WTC11 (cell line): ENCODE measurements around the gene LDLRAD4. TPM values are rescaled to one million over a fixed set of nuclear protein-coding genes. Genes with fewer than 3 reads are reported as not detected.
A peak's percentile ranks its signal among the peaks of the same experiment; 100 is the strongest.

ENCODE experiments used
- ATAC-seq: fragments of 200-7000 bp; cut with Tn5 transposase; 2 replicates; pipeline ENCODE4 v1.10.0; 2021; ENCODE audit warnings: mild to moderate bottlenecking, moderate library complexity
- CTCF ChIA-PET: fragments of 300-600 bp; sonication (Branson Sonifier 250); formaldehyde crosslinking; loops from one replicate; lab custom pipeline; 2021; ENCODE audit warnings: antibody characterized with exemption; lab: Charles Lee
- POLR2A ChIA-PET: fragments of 350-600 bp; sonication (Branson Sonifier 250); formaldehyde crosslinking; loops from one replicate; lab custom pipeline; 2021; ENCODE audit warnings: antibody characterized with exemption; lab: Charles Lee
- DNase-seq: peaks from one replicate; pipeline ENCODE4 v3.0.0; 2021; ENCODE audit warnings: low spot score
- H3K27ac Mint-ChIP-seq: 2 replicates; pipeline ENCODE4 v1.8.0; 2021; ENCODE audit warnings: mixed read lengths
- H3K27me3 Mint-ChIP-seq: 2 replicates; pipeline ENCODE4 v1.8.0; 2021; ENCODE audit warnings: low read depth, mild to moderate bottlenecking, moderate library complexity, mixed read lengths
- H3K36me3 Mint-ChIP-seq: 2 replicates; pipeline ENCODE4 v1.8.0; 2021; ENCODE audit warnings: mixed read lengths
- H3K4me1 Mint-ChIP-seq: 2 replicates; pipeline ENCODE4 v1.8.0; 2022; ENCODE audit warnings: mixed read lengths
- H3K4me3 Mint-ChIP-seq: 2 replicates; pipeline ENCODE4 v1.8.0; 2021; ENCODE audit warnings: mild to moderate bottlenecking, moderate library complexity, mixed read lengths
- H3K9me3 Mint-ChIP-seq: 2 replicates; pipeline ENCODE4 v1.8.0; 2021; ENCODE audit warnings: mixed read lengths
- ESRRA ChIP-seq: sonication (generic); formaldehyde crosslinking; IDR thresholded peaks from 2 replicates; pipeline ENCODE4 v1.8.1; 2022; ENCODE audit warnings: mild to moderate bottlenecking, missing genetic modification reagents, borderline replicate concordance
- FOXP1 ChIP-seq: sonication (generic); formaldehyde crosslinking; IDR thresholded peaks from 2 replicates; pipeline ENCODE4 v1.8.0; 2022; ENCODE audit warnings: missing genetic modification reagents, mild to moderate bottlenecking, moderate library complexity, borderline replicate concordance
- IRF2 ChIP-seq: sonication (generic); formaldehyde crosslinking; IDR thresholded peaks from 2 replicates; pipeline ENCODE4 v1.8.0; 2022; ENCODE audit warnings: low read depth, missing genetic modification reagents, borderline replicate concordance
- JUN ChIP-seq: sonication (generic); formaldehyde crosslinking; IDR thresholded peaks from 2 replicates; pipeline ENCODE4 v1.8.0; 2023; ENCODE audit warnings: mild to moderate bottlenecking, missing genetic modification reagents
- NFATC4 ChIP-seq: fragments of 250-450 bp; sonication (Bioruptor Pico); IDR thresholded peaks from 2 replicates; pipeline ENCODE4 v1.9.0; 2021; ENCODE audit warnings: mild to moderate bottlenecking
- RELA ChIP-seq: sonication (generic); formaldehyde crosslinking; IDR thresholded peaks from 2 replicates; pipeline ENCODE4 v1.8.1; 2022; ENCODE audit warnings: missing genetic modification reagents, mild to moderate bottlenecking, borderline replicate concordance
- SMAD3 ChIP-seq: sonication (generic); formaldehyde crosslinking; IDR thresholded peaks from 2 replicates; pipeline ENCODE4 v1.8.0; 2022; ENCODE audit warnings: missing genetic modification reagents, mild to moderate bottlenecking, borderline replicate concordance
- ZNF671 ChIP-seq: fragments of 250-450 bp; sonication (Bioruptor Pico); IDR thresholded peaks from 2 replicates; pipeline ENCODE4 v1.8.0; 2021; ENCODE audit warnings: mild to moderate bottlenecking
- total RNA-seq: library from RNA; stranded (reverse); gene quantifications from 3 replicates; pipeline ENCODE4 v1.2.3, GENCODE V29; 2021
- TF ChIP-seq, protein P1 (sequence below): fragments of 250-450 bp; sonication (Bioruptor Pico); IDR thresholded peaks from 2 replicates; pipeline ENCODE4 v1.9.0; 2021; ENCODE audit warnings: moderate library complexity, mild to moderate bottlenecking, inconsistent platforms, borderline replicate concordance
- TF ChIP-seq, protein P2 (sequence below): fragments of 250-450 bp; sonication (Bioruptor Pico); IDR thresholded peaks from 2 replicates; pipeline ENCODE4 v1.9.0; 2021; ENCODE audit warnings: mild to moderate bottlenecking
- TF ChIP-seq, protein P3 (sequence below): sonication (generic); formaldehyde crosslinking; IDR thresholded peaks from 2 replicates; pipeline ENCODE4 v1.8.1; 2023; ENCODE audit warnings: mild to moderate bottlenecking, missing genetic modification reagents, moderate library complexity
- TF ChIP-seq, protein P4 (sequence below): sonication (generic); formaldehyde crosslinking; IDR thresholded peaks from 2 replicates; pipeline ENCODE4 v1.8.0; 2022; ENCODE audit warnings: mild to moderate bottlenecking, missing genetic modification reagents
- TF ChIP-seq, protein P5 (sequence below): fragments of 200-600 bp; IDR thresholded peaks from 2 replicates; pipeline ENCODE4 v1.8.0; 2022; ENCODE audit warnings: antibody characterized with exemption
- TF ChIP-seq, protein P6 (sequence below): fragments of 250-450 bp; sonication (Bioruptor Pico); IDR thresholded peaks from 2 replicates; pipeline ENCODE4 v1.8.0; 2021; ENCODE audit warnings: mild to moderate bottlenecking
- TF ChIP-seq, protein P7 (sequence below): sonication (generic); formaldehyde crosslinking; IDR thresholded peaks from 2 replicates; pipeline ENCODE4 v1.8.1; 2022; ENCODE audit warnings: low read depth, missing genetic modification reagents, borderline replicate concordance
- TF ChIP-seq, protein P8 (sequence below): sonication (generic); formaldehyde crosslinking; conservative IDR thresholded peaks from 2 replicates; pipeline ENCODE4 v1.8.1; 2023; ENCODE audit warnings: mild to moderate bottlenecking, low read depth, missing genetic modification reagents, moderate library complexity
- TF ChIP-seq, protein P9 (sequence below): fragments of 250-450 bp; sonication (Bioruptor Pico); conservative IDR thresholded peaks from 2 replicates; pipeline ENCODE4 v1.9.0; 2021; ENCODE audit warnings: mild to moderate bottlenecking

Gene LDLRAD4
- total RNA-seq, 1 experiment from 2014 or later = 6.2 TPM

DNA sequence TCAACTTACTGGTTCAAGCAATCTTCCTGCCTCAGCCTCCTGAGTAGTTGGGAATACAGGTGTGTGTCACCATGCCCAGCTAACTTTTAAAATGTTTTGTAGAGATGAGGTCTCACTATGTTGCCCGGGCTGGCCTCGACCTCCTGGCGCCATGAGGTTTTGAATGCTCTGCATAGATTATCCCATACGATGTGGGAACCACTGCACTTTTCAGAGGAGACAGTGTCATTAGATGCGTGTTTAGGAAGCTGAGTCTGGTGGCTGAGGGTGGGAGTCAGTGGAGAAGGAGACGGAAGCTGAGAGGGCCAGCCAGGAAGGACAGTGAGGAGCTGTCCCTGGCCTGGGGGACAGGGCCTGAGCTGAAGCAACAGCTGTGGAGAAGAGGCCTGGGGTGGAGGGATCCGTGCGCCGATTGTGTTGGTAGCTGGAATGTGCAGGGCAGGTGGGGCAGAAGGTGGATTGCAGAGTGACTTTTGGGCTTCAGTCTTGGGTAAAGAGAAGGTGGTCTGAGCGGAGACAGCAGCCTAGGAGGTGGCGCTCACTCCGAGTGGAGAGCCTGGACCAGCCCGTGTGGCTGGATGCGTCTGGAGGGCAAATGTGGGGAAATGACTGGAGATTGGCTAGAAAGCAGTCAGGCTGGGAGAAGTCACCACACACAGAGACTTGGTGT is 68.0 kb downstream of the LDLRAD4 start:
- Mint-ChIP-seq H3K27me3 (no peaks in the 10 kb centered on the region), H3K4me1 (no peaks in the 10 kb centered on the region), H3K27ac (peak overlapping the region; percentile 48; the same call in 1 of the 2 replicates), H3K9me3 (peaks cover 11% of the 10 kb centered on the region; the same call in 1 of the 2 replicates), H3K36me3 (0 out of 2 replicates have a peak, but pooled peaks cover 6% of the 10 kb centered on the region), H3K4me3 (no peak overlapping the region)
- TF ChIP-seq, protein P1, sequence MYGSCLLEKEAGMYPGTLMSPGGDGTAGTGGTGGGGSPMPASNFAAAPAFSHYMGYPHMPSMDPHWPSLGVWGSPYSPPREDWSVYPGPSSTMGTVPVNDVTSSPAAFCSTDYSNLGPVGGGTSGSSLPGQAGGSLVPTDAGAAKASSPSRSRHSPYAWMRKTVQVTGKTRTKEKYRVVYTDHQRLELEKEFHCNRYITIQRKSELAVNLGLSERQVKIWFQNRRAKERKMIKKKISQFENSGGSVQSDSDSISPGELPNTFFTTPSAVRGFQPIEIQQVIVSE (CRISPR knock-in tag) = no peak
- TF ChIP-seq IRF2 (CRISPR knock-in tag) (no peak), JUN (CRISPR knock-in tag) (no peak), FOXP1 (no peak), RELA (CRISPR knock-in tag) (no peak), ESRRA (CRISPR knock-in tag) (no peak), ZNF671 (CRISPR knock-in tag) (no peak), NFATC4 (CRISPR knock-in tag) (no peak), SMAD3 (CRISPR knock-in tag) (no peak)
- TF ChIP-seq, protein P2, sequence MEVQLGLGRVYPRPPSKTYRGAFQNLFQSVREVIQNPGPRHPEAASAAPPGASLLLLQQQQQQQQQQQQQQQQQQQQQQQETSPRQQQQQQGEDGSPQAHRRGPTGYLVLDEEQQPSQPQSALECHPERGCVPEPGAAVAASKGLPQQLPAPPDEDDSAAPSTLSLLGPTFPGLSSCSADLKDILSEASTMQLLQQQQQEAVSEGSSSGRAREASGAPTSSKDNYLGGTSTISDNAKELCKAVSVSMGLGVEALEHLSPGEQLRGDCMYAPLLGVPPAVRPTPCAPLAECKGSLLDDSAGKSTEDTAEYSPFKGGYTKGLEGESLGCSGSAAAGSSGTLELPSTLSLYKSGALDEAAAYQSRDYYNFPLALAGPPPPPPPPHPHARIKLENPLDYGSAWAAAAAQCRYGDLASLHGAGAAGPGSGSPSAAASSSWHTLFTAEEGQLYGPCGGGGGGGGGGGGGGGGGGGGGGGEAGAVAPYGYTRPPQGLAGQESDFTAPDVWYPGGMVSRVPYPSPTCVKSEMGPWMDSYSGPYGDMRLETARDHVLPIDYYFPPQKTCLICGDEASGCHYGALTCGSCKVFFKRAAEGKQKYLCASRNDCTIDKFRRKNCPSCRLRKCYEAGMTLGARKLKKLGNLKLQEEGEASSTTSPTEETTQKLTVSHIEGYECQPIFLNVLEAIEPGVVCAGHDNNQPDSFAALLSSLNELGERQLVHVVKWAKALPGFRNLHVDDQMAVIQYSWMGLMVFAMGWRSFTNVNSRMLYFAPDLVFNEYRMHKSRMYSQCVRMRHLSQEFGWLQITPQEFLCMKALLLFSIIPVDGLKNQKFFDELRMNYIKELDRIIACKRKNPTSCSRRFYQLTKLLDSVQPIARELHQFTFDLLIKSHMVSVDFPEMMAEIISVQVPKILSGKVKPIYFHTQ (CRISPR knock-in tag) = no peak
- TF ChIP-seq, protein P3, sequence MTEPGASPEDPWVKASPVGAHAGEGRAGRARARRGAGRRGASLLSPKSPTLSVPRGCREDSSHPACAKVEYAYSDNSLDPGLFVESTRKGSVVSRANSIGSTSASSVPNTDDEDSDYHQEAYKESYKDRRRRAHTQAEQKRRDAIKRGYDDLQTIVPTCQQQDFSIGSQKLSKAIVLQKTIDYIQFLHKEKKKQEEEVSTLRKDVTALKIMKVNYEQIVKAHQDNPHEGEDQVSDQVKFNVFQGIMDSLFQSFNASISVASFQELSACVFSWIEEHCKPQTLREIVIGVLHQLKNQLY = no peak
- TF ChIP-seq, protein P4, sequence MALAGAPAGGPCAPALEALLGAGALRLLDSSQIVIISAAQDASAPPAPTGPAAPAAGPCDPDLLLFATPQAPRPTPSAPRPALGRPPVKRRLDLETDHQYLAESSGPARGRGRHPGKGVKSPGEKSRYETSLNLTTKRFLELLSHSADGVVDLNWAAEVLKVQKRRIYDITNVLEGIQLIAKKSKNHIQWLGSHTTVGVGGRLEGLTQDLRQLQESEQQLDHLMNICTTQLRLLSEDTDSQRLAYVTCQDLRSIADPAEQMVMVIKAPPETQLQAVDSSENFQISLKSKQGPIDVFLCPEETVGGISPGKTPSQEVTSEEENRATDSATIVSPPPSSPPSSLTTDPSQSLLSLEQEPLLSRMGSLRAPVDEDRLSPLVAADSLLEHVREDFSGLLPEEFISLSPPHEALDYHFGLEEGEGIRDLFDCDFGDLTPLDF = no peak
- TF ChIP-seq, protein P5, sequence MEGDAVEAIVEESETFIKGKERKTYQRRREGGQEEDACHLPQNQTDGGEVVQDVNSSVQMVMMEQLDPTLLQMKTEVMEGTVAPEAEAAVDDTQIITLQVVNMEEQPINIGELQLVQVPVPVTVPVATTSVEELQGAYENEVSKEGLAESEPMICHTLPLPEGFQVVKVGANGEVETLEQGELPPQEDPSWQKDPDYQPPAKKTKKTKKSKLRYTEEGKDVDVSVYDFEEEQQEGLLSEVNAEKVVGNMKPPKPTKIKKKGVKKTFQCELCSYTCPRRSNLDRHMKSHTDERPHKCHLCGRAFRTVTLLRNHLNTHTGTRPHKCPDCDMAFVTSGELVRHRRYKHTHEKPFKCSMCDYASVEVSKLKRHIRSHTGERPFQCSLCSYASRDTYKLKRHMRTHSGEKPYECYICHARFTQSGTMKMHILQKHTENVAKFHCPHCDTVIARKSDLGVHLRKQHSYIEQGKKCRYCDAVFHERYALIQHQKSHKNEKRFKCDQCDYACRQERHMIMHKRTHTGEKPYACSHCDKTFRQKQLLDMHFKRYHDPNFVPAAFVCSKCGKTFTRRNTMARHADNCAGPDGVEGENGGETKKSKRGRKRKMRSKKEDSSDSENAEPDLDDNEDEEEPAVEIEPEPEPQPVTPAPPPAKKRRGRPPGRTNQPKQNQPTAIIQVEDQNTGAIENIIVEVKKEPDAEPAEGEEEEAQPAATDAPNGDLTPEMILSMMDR = no peak
- TF ChIP-seq, protein P6, sequence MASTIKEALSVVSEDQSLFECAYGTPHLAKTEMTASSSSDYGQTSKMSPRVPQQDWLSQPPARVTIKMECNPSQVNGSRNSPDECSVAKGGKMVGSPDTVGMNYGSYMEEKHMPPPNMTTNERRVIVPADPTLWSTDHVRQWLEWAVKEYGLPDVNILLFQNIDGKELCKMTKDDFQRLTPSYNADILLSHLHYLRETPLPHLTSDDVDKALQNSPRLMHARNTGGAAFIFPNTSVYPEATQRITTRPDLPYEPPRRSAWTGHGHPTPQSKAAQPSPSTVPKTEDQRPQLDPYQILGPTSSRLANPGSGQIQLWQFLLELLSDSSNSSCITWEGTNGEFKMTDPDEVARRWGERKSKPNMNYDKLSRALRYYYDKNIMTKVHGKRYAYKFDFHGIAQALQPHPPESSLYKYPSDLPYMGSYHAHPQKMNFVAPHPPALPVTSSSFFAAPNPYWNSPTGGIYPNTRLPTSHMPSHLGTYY (CRISPR knock-in tag) = no peak
- TF ChIP-seq, protein P7, sequence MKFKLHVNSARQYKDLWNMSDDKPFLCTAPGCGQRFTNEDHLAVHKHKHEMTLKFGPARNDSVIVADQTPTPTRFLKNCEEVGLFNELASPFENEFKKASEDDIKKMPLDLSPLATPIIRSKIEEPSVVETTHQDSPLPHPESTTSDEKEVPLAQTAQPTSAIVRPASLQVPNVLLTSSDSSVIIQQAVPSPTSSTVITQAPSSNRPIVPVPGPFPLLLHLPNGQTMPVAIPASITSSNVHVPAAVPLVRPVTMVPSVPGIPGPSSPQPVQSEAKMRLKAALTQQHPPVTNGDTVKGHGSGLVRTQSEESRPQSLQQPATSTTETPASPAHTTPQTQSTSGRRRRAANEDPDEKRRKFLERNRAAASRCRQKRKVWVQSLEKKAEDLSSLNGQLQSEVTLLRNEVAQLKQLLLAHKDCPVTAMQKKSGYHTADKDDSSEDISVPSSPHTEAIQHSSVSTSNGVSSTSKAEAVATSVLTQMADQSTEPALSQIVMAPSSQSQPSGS = no peak
- TF ChIP-seq, protein P8, sequence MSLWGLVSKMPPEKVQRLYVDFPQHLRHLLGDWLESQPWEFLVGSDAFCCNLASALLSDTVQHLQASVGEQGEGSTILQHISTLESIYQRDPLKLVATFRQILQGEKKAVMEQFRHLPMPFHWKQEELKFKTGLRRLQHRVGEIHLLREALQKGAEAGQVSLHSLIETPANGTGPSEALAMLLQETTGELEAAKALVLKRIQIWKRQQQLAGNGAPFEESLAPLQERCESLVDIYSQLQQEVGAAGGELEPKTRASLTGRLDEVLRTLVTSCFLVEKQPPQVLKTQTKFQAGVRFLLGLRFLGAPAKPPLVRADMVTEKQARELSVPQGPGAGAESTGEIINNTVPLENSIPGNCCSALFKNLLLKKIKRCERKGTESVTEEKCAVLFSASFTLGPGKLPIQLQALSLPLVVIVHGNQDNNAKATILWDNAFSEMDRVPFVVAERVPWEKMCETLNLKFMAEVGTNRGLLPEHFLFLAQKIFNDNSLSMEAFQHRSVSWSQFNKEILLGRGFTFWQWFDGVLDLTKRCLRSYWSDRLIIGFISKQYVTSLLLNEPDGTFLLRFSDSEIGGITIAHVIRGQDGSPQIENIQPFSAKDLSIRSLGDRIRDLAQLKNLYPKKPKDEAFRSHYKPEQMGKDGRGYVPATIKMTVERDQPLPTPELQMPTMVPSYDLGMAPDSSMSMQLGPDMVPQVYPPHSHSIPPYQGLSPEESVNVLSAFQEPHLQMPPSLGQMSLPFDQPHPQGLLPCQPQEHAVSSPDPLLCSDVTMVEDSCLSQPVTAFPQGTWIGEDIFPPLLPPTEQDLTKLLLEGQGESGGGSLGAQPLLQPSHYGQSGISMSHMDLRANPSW (CRISPR knock-in tag) = no peak
- TF ChIP-seq, protein P9, sequence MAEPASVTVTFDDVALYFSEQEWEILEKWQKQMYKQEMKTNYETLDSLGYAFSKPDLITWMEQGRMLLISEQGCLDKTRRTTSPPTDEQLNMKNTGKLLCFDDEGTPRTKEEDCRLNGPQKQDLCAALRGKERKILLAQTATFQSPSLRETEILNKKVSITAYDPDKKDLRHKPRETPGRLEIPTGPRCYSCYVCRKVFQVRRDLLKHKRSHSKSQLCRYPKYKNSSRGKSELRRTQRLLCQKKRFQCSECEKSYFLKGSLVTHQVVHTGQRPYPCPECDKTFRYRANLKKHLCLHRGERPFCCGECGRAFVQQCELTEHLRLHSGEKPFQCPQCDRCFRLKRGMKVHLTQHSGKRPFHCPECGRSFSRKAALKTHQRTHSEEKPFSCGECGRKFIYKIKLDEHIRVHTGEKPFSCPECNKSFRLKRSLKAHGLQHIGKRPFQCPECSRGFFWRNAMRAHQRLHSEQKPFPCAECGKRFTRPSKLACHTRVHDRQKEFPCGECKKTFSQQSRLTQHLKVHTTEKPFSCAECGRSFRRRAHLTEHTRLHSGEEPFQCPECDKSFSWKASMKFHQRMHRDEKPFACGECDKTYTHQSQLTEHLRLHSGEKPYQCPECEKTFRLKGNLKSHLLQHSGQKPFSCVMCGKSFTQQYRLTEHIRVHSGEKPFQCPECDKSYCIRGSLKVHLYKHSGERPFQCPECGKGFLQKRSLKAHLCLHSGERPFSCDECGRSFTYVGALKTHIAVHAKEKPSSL (CRISPR knock-in tag) = no peak
- ChIA-PET CTCF (no interaction called here), POLR2A (no interaction called here)
- ATAC-seq = no peak
- no peak for DNase-seq
